Prostate gland (tissue), 2 donors: ENCODE measurements around the gene PTPRK.

ENCODE experiments used
- POLR2A ChIP-seq: fragments of 450-650 bp; IDR thresholded peaks from one replicate; pipeline ENCODE4 v1.6.1; 2016; ENCODE audit warnings: antibody characterized with exemption, mild to moderate bottlenecking
- POLR2AphosphoS5 ChIP-seq: sonication (generic); formaldehyde crosslinking; IDR thresholded peaks from one replicate; pipeline ENCODE4 v1.6.1; 2017; ENCODE audit warnings: antibody characterized with exemption
- TF ChIP-seq, protein P1 (sequence below), 4 experiments: fragments of 200-600 bp in 2 of 4; fragments of 450-650 bp in 2 of 4; sonication (generic) in 2 of 4; IDR thresholded peaks; 1 replicate in 3 of 4; 2 replicates in 1 of 4; pipeline ENCODE4 v1.5.1; 2016 to 2019; ENCODE audit warnings: antibody characterized with exemption in 4 of 4, mild to moderate bottlenecking in 2 of 4, moderate library complexity in 2 of 4

DNA sequence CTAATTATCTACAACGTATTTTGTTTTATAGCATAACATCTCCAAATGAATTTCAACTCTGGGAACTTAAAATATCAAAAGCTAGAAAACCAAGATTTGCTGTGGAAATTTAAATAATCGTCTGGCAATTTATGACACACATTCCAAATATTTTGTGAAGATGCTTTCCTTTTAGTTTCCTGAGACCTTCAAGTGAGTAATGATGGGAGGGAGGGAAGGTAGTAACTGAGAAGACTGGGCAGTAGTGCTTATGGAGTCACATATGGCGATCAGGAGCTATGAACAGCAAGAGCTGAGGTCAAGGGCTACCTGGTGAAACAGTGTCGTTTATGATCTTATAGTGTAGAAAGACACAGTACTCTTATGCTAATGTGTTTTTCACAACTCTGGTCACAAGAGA is 441.4 kb downstream of the PTPRK start:
- TF ChIP-seq, protein P1, sequence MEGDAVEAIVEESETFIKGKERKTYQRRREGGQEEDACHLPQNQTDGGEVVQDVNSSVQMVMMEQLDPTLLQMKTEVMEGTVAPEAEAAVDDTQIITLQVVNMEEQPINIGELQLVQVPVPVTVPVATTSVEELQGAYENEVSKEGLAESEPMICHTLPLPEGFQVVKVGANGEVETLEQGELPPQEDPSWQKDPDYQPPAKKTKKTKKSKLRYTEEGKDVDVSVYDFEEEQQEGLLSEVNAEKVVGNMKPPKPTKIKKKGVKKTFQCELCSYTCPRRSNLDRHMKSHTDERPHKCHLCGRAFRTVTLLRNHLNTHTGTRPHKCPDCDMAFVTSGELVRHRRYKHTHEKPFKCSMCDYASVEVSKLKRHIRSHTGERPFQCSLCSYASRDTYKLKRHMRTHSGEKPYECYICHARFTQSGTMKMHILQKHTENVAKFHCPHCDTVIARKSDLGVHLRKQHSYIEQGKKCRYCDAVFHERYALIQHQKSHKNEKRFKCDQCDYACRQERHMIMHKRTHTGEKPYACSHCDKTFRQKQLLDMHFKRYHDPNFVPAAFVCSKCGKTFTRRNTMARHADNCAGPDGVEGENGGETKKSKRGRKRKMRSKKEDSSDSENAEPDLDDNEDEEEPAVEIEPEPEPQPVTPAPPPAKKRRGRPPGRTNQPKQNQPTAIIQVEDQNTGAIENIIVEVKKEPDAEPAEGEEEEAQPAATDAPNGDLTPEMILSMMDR (IDR thresholded peaks at IDR 0.05) = no peak
- TF ChIP-seq POLR2A = no peak
- no peak for TF ChIP-seq POLR2AphosphoS5
